NCI-H748 treated with DMSO at 0.1 percent for 48 hours (cell line): ENCODE data around the gene MC2R.

Source experiments
- DNase-seq: peaks from one replicate; lab custom pipeline; 2025; lab: John Stamatoyannopoulos, UW

MC2R gene

GRCh38 chr18:13893418-13893760, 21.9 kb downstream of the MC2R start:
- no peak for DNase-seq

- no peak for DNase-seq
Observed at GRCh38 chr18:13892098-13892497, 23.2 kb downstream of the MC2R start.

- no peak for DNase-seq
Observed at GRCh38 chr18:13890761-13891361, 24.5 kb downstream of the MC2R start.

GRCh38 chr18:13889671-13890070, 25.7 kb downstream of the MC2R start:
- DNase-seq, result no peak

GRCh38 chr18:13888191-13888716, 27.1 kb downstream of the MC2R start:
- DNase-seq, result no peak

GRCh38 chr18:13885009-13885408, 30.3 kb downstream of the MC2R start:
- DNase-seq, result no peak

- DNase-seq, result no peak
Observed at GRCh38 chr18:13879937-13880336, 35.4 kb downstream of the MC2R start.

GRCh38 chr18:13879492-13879891, 35.8 kb downstream of the MC2R start:
- DNase-seq, result no peak

- DNase-seq, result no peak
Observed at GRCh38 chr18:13878857-13879256, 36.5 kb downstream of the MC2R start.

GRCh38 chr18:13877157-13877556, 38.2 kb downstream of the MC2R start:
- DNase-seq, result no peak

GRCh38 chr18:13874558-13874957, 40.8 kb downstream of the MC2R start:
- DNase-seq, result no peak

GRCh38 chr18:13872932-13873331, 42.4 kb downstream of the MC2R start:
- no peak for DNase-seq

GRCh38 chr18:13872373-13872772, 43.0 kb downstream of the MC2R start:
- DNase-seq, result no peak

- DNase-seq, result no peak
Observed at GRCh38 chr18:13871701-13872100, 43.6 kb downstream of the MC2R start.

GRCh38 chr18:13868501-13869271, 46.6 kb downstream of the MC2R start:
- no peak for DNase-seq

- DNase-seq, result peak; percentile 22
Observed at GRCh38 chr18:13862898-13863297, 52.4 kb downstream of the MC2R start.

- no peak for DNase-seq
Observed at GRCh38 chr18:13849791-13850190, 65.5 kb downstream of the MC2R start.

GRCh38 chr18:13836559-13836958, 78.8 kb downstream of the MC2R start:
- no peak for DNase-seq

- no peak for DNase-seq
Observed at GRCh38 chr18:13835202-13835601, 80.1 kb downstream of the MC2R start.

- DNase-seq, result no peak
Observed at GRCh38 chr18:13834496-13835015, 80.8 kb downstream of the MC2R start.
